Measurements from ENCODE around the gene IFITM10.
"Not testable (repeated sequence)": the region's sequence is repeated elsewhere in the genome, so short reads cannot be mapped to it uniquely, and the experiment has no call there.

The IFITM10 gene

GRCh38 chr11:1771273-1771672 is 20.9 kb upstream of the IFITM10 start:
- Mint-ChIP-seq H3K4me1 (peaks cover 51% of the 10 kb centered on the region), H3K4me3 (peak overlapping the region; percentile 65), H3K36me3 (no peaks in the 10 kb centered on the region), H3K9me3 (no peaks in the 10 kb centered on the region), H3K27ac (no peak overlapping the region)
- DNase-seq (ENCODE audit: low spot score in 2 of 2) (no peak), ATAC-seq (no peak)

- ATAC-seq (peak; percentile 5), DNase-seq (ENCODE audit: low spot score in 2 of 2) (no peak)
- peaks cover 51% of the 10 kb centered on the region for H3K4me1 Mint-ChIP-seq
- no peaks in the 10 kb centered on the region for H3K9me3 Mint-ChIP-seq
- no peaks in the 10 kb centered on the region for H3K36me3 Mint-ChIP-seq
- H3K27ac Mint-ChIP-seq: peak overlapping the region; percentile 16
- H3K4me3 Mint-ChIP-seq: no peak overlapping the region
Measured at GRCh38 chr11:1770528-1770927, 20.1 kb upstream of the IFITM10 start.

GRCh38 chr11:1770061-1770460 is 19.7 kb upstream of the IFITM10 start:
- ATAC-seq: no peak
- no peaks in the 10 kb centered on the region for H3K36me3 Mint-ChIP-seq
- H3K27ac Mint-ChIP-seq: no peak overlapping the region
- H3K9me3 Mint-ChIP-seq: no peaks in the 10 kb centered on the region
- no peak for DNase-seq (ENCODE audit: low spot score in 2 of 2)
- H3K4me3 Mint-ChIP-seq: no peak overlapping the region
- H3K4me1 Mint-ChIP-seq: peaks cover 51% of the 10 kb centered on the region

- H3K9me3 Mint-ChIP-seq; DNase-seq (ENCODE audit: low spot score in 2 of 2); H3K36me3 Mint-ChIP-seq; H3K4me3 Mint-ChIP-seq; H3K27ac Mint-ChIP-seq; ATAC-seq: not testable (repeated sequence)
- peaks cover 53% of the 10 kb centered on the region for H3K4me1 Mint-ChIP-seq
Measured at GRCh38 chr11:1769304-1769936, 19.0 kb upstream of the IFITM10 start.

- DNase-seq (ENCODE audit: low spot score in 2 of 2) (no peak), ATAC-seq (no peak)
- H3K4me1 Mint-ChIP-seq: peaks cover 45% of the 10 kb centered on the region
- H3K27ac Mint-ChIP-seq: no peak overlapping the region
- peaks cover 8% of the 10 kb centered on the region for H3K36me3 Mint-ChIP-seq
- no peaks in the 10 kb centered on the region for H3K9me3 Mint-ChIP-seq
- no peak overlapping the region for H3K4me3 Mint-ChIP-seq
Measured at GRCh38 chr11:1768141-1768469, 17.7 kb upstream of the IFITM10 start.

- ATAC-seq: no peak
- DNase-seq (ENCODE audit: low spot score in 2 of 2): no peak
- peaks cover 8% of the 10 kb centered on the region for H3K36me3 Mint-ChIP-seq
- no peak overlapping the region for H3K4me3 Mint-ChIP-seq
- H3K9me3 Mint-ChIP-seq: no peaks in the 10 kb centered on the region
- no peak overlapping the region for H3K27ac Mint-ChIP-seq
- H3K4me1 Mint-ChIP-seq: peaks cover 44% of the 10 kb centered on the region
Measured at GRCh38 chr11:1767399-1768140, 17.2 kb upstream of the IFITM10 start.

- no peak overlapping the region for H3K27ac Mint-ChIP-seq
- peaks cover 44% of the 10 kb centered on the region for H3K4me1 Mint-ChIP-seq
- no peak for ATAC-seq
- H3K9me3 Mint-ChIP-seq: no peaks in the 10 kb centered on the region
- H3K36me3 Mint-ChIP-seq: peaks cover 8% of the 10 kb centered on the region
- H3K4me3 Mint-ChIP-seq: no peak overlapping the region
- no peak for DNase-seq (ENCODE audit: low spot score in 2 of 2)
Measured at GRCh38 chr11:1766719-1767398, 16.5 kb upstream of the IFITM10 start.

- peaks cover 45% of the 10 kb centered on the region for H3K4me1 Mint-ChIP-seq
- no peak overlapping the region for H3K4me3 Mint-ChIP-seq
Measured at GRCh38 chr11:1765871-1766718, 15.7 kb upstream of the IFITM10 start.

GRCh38 chr11:1763796-1764661 is 13.6 kb upstream of the IFITM10 start, which contains the start of gene CTSD:
Gene CTSD, minus strand, starts transcription at chr11:1763927. Its CDS starts 68 bp downstream, at chr11:1763859.
- H3K27ac Mint-ChIP-seq: peak within 1 kb of the TSS; percentile 86
- peaks cover 34% of the 10 kb centered on the region for H3K4me1 Mint-ChIP-seq
- DNase-seq (ENCODE audit: low spot score in 2 of 2) (peak; percentile 96), ATAC-seq (peak; percentile 82)
- H3K4me3 Mint-ChIP-seq: peak within 1 kb of the TSS; percentile 89
- no peaks in the 10 kb centered on the region for H3K9me3 Mint-ChIP-seq
- peaks cover 10% of the 10 kb centered on the region for H3K36me3 Mint-ChIP-seq

More at GRCh38 chr11:1765871-1766718, 15.7 kb upstream of the IFITM10 start:
- Mint-ChIP-seq H3K9me3 (no peaks in the 10 kb centered on the region), H3K27ac (no peak overlapping the region), H3K36me3 (peaks cover 8% of the 10 kb centered on the region)
- no peak for DNase-seq (ENCODE audit: low spot score in 2 of 2)
- ATAC-seq: no peak

GRCh38 chr11:1763336-1763795 is 13.0 kb upstream of the IFITM10 start:
- Mint-ChIP-seq H3K4me1 (peaks cover 37% of the 10 kb centered on the region), H3K4me3 (peak overlapping the region; percentile 89), H3K27ac (no peak overlapping the region), H3K36me3 (peaks cover 16% of the 10 kb centered on the region), H3K9me3 (no peaks in the 10 kb centered on the region)
- peak; percentile 44 for ATAC-seq
- no peak for DNase-seq (ENCODE audit: low spot score in 2 of 2)

- no peak for ATAC-seq
- Mint-ChIP-seq H3K4me1 (peaks cover 37% of the 10 kb centered on the region), H3K36me3 (peaks cover 18% of the 10 kb centered on the region), H3K9me3 (no peaks in the 10 kb centered on the region), H3K4me3 (peak overlapping the region; percentile 89), H3K27ac (peak overlapping the region; percentile 85)
- DNase-seq (ENCODE audit: low spot score in 2 of 2): no peak
Measured at GRCh38 chr11:1762537-1763302, 12.3 kb upstream of the IFITM10 start.

GRCh38 chr11:1761857-1762536 is 11.6 kb upstream of the IFITM10 start:
- ATAC-seq: no peak

More at GRCh38 chr11:1761857-1762536, 11.6 kb upstream of the IFITM10 start:
- Mint-ChIP-seq H3K36me3 (peaks cover 25% of the 10 kb centered on the region), H3K9me3 (no peaks in the 10 kb centered on the region), H3K27ac (peak overlapping the region; percentile 85), H3K4me1 (peaks cover 44% of the 10 kb centered on the region), H3K4me3 (peak overlapping the region; percentile 89)
- no peak for DNase-seq (ENCODE audit: low spot score in 2 of 2)
